Glutamatergic neuron (in vitro differentiated cells): Measurements from ENCODE around the gene HTR1D. TPM values are rescaled to one million over a fixed set of nuclear protein-coding genes. Genes with fewer than 3 reads are reported as not detected.

ENCODE experiments used
- DNase-seq: peaks from one replicate; pipeline ENCODE4 v3.0.0; 2022
- H3K27ac Mint-ChIP-seq: one replicate; pipeline ENCODE4 v1.8.0; 2020; ENCODE audit warnings: mild to moderate bottlenecking, mixed read lengths, inconsistent platforms; ENCODE audit not compliant: unreplicated experiment
- H3K27me3 Mint-ChIP-seq: one replicate; pipeline ENCODE4 v1.8.0; 2020; ENCODE audit warnings: mild to moderate bottlenecking, moderate library complexity, mixed read lengths, inconsistent platforms; ENCODE audit not compliant: unreplicated experiment
- H3K36me3 Mint-ChIP-seq: one replicate; pipeline ENCODE4 v1.8.0; 2020; ENCODE audit warnings: mild to moderate bottlenecking, mixed read lengths, inconsistent platforms; ENCODE audit not compliant: unreplicated experiment
- H3K4me1 Mint-ChIP-seq: one replicate; pipeline ENCODE4 v1.8.0; 2020; ENCODE audit warnings: mild to moderate bottlenecking, low read depth, mixed read lengths, inconsistent platforms; ENCODE audit not compliant: unreplicated experiment
- H3K4me3 Mint-ChIP-seq: one replicate; pipeline ENCODE4 v1.8.0; 2020; ENCODE audit warnings: mild to moderate bottlenecking, mixed read lengths, inconsistent platforms; ENCODE audit not compliant: unreplicated experiment
- H3K9me3 Mint-ChIP-seq: one replicate; pipeline ENCODE4 v1.8.0; 2020; ENCODE audit warnings: mild to moderate bottlenecking, moderate library complexity, mixed read lengths, inconsistent platforms; ENCODE audit not compliant: unreplicated experiment
- total RNA-seq: library from RNA; stranded (reverse); fragmentation: NEBNext Ultra II Directional; extraction: Animal tissue kit (Norgen Biotek cat#: 25700); gene quantifications from one replicate; pipeline ENCODE4 v1.2.1, GENCODE V29; 2021; ENCODE audit not compliant: unreplicated experiment
- TF ChIP-seq, protein P1 (sequence below): fragments of 200-600 bp; sonication (generic); IDR thresholded peaks from one replicate; pipeline ENCODE4 v1.5.0; 2021; ENCODE audit not compliant: partially characterized antibody, unreplicated experiment

HTR1D gene
- total RNA-seq, 1 donor from 2014 or later, result 0.20 TPM

DNA sequence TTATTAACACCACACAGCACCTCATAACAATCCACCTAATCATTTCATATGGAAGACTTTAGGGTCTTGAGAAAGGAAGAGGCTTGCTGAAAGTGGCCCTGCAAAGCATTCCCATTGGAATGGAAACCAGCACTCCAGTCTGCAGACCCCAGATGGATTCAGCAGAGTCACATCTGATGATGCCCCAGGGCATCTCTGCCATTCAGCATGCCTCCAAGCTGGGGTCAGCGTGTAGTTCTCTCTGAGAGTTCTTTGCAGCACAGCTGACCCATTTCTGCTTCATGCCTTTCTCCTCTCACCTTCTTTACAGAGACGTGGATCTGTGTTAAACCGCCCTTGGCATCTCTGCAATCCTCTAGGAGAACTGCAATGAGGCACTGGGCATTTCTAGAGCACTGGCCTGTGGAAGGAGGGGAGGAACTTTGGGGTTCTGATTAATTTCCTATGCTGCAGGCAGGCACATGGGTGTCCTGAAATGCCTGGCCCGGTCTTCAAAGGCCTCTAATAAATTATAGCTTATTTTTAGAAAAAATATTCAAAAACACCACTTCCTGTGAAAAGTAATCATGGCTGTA is 46.0 kb downstream of the HTR1D start:
- H3K36me3 Mint-ChIP-seq, result no peaks in the 10 kb centered on the region
- peaks cover 5% of the 10 kb centered on the region for H3K27me3 Mint-ChIP-seq
- no peak overlapping the region for H3K4me3 Mint-ChIP-seq
- H3K9me3 Mint-ChIP-seq, result peaks cover 15% of the 10 kb centered on the region
- peaks cover 15% of the 10 kb centered on the region for H3K4me1 Mint-ChIP-seq
- peak; percentile 53 for DNase-seq
- TF ChIP-seq, protein P1, sequence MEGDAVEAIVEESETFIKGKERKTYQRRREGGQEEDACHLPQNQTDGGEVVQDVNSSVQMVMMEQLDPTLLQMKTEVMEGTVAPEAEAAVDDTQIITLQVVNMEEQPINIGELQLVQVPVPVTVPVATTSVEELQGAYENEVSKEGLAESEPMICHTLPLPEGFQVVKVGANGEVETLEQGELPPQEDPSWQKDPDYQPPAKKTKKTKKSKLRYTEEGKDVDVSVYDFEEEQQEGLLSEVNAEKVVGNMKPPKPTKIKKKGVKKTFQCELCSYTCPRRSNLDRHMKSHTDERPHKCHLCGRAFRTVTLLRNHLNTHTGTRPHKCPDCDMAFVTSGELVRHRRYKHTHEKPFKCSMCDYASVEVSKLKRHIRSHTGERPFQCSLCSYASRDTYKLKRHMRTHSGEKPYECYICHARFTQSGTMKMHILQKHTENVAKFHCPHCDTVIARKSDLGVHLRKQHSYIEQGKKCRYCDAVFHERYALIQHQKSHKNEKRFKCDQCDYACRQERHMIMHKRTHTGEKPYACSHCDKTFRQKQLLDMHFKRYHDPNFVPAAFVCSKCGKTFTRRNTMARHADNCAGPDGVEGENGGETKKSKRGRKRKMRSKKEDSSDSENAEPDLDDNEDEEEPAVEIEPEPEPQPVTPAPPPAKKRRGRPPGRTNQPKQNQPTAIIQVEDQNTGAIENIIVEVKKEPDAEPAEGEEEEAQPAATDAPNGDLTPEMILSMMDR, result no peak
- H3K27ac Mint-ChIP-seq, result no peak overlapping the region

- Mint-ChIP-seq H3K27ac (peak overlapping the region; percentile 96), H3K36me3 (no peaks in the 10 kb centered on the region), H3K4me3 (peak overlapping the region; percentile 80), H3K4me1 (peaks cover 16% of the 10 kb centered on the region), H3K9me3 (peaks cover 17% of the 10 kb centered on the region), H3K27me3 (peaks cover 3% of the 10 kb centered on the region)
- TF ChIP-seq, protein P1, result no peak
- peak; percentile 76 for DNase-seq
These were observed 47.5 kb downstream of the HTR1D start for GRCh38 chr1:23169727-23170335.

DNA sequence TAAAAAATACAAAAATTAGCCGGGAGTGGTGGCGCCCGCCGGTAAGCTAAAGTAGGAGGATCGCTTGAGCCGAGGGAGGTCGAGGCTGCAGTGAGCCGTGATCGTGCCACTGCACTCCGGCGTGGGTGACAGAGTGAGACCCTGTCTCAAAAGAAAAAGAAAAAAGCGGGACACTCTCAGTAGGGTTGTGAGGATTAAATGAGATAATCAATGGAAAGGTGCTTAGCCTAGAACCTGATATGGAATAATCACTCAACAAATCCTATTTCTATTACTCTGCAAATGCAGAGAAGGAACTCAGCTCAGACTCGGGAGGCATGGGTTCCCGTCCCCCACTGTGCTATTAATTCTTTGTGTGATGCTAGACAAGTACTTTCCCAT is 48.1 kb downstream of the HTR1D start:
- Mint-ChIP-seq H3K27me3 (peaks cover 3% of the 10 kb centered on the region), H3K9me3 (peaks cover 15% of the 10 kb centered on the region), H3K36me3 (no peaks in the 10 kb centered on the region), H3K4me1 (peaks cover 16% of the 10 kb centered on the region), H3K4me3 (peak overlapping the region; percentile 96), H3K27ac (peak overlapping the region; percentile 96)
- TF ChIP-seq, protein P1, result no peak
- no peak for DNase-seq

GRCh38 chr1:23168445-23169194 is 48.7 kb downstream of the HTR1D start, which contains the start of gene LUZP1:
LUZP1 (minus strand) TSS chr1:23168856.
- DNase-seq, result peak; percentile 92
- peaks cover 3% of the 10 kb centered on the region for H3K27me3 Mint-ChIP-seq
- H3K9me3 Mint-ChIP-seq, result peaks cover 16% of the 10 kb centered on the region
- no peaks in the 10 kb centered on the region for H3K36me3 Mint-ChIP-seq
- TF ChIP-seq, protein P1, result no peak
- peak within 1 kb of the TSS; percentile 96 for H3K4me3 Mint-ChIP-seq
- peak within 1 kb of the TSS; percentile 96 for H3K27ac Mint-ChIP-seq
- peaks cover 16% of the 10 kb centered on the region for H3K4me1 Mint-ChIP-seq

- no peaks in the 10 kb centered on the region for H3K36me3 Mint-ChIP-seq
- DNase-seq, result peak; percentile 41
These were observed 49.2 kb downstream of the HTR1D start for GRCh38 chr1:23168079-23168444.

More at GRCh38 chr1:23168079-23168444, 49.2 kb downstream of the HTR1D start:
- peak overlapping the region; percentile 96 for H3K4me3 Mint-ChIP-seq
- peaks cover 3% of the 10 kb centered on the region for H3K27me3 Mint-ChIP-seq
- H3K9me3 Mint-ChIP-seq, result peaks cover 16% of the 10 kb centered on the region
- peaks cover 16% of the 10 kb centered on the region for H3K4me1 Mint-ChIP-seq
- TF ChIP-seq, protein P1, result no peak
- peak overlapping the region; percentile 96 for H3K27ac Mint-ChIP-seq
